CD4-positive, alpha-beta T cell treated with Interleukin-6 for 4 hours (primary cell): ENCODE measurements around the gene RIPOR1.
"Not testable (repeated sequence)": the region's sequence is repeated elsewhere in the genome, so short reads cannot be mapped to it uniquely, and the experiment has no call there.

ENCODE experiments used
- DNase-seq: peaks from one replicate; pipeline ENCODE4 v3.0.0-alpha.2; 2020; ENCODE audit warnings: mixed read lengths

Gene RIPOR1, protein sequence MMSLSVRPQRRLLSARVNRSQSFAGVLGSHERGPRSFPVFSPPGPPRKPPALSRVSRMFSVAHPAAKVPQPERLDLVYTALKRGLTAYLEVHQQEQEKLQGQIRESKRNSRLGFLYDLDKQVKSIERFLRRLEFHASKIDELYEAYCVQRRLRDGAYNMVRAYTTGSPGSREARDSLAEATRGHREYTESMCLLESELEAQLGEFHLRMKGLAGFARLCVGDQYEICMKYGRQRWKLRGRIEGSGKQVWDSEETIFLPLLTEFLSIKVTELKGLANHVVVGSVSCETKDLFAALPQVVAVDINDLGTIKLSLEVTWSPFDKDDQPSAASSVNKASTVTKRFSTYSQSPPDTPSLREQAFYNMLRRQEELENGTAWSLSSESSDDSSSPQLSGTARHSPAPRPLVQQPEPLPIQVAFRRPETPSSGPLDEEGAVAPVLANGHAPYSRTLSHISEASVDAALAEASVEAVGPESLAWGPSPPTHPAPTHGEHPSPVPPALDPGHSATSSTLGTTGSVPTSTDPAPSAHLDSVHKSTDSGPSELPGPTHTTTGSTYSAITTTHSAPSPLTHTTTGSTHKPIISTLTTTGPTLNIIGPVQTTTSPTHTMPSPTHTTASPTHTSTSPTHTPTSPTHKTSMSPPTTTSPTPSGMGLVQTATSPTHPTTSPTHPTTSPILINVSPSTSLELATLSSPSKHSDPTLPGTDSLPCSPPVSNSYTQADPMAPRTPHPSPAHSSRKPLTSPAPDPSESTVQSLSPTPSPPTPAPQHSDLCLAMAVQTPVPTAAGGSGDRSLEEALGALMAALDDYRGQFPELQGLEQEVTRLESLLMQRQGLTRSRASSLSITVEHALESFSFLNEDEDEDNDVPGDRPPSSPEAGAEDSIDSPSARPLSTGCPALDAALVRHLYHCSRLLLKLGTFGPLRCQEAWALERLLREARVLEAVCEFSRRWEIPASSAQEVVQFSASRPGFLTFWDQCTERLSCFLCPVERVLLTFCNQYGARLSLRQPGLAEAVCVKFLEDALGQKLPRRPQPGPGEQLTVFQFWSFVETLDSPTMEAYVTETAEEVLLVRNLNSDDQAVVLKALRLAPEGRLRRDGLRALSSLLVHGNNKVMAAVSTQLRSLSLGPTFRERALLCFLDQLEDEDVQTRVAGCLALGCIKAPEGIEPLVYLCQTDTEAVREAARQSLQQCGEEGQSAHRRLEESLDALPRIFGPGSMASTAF

GRCh38 chr16:67528222-67528869 lies at the start of gene RIPOR1:
RIPOR1 (plus strand) TSS chr16:67528829; CDS start chr16:67538447, 9,618 bp downstream.
- DNase-seq = peak; percentile 69

DNA sequence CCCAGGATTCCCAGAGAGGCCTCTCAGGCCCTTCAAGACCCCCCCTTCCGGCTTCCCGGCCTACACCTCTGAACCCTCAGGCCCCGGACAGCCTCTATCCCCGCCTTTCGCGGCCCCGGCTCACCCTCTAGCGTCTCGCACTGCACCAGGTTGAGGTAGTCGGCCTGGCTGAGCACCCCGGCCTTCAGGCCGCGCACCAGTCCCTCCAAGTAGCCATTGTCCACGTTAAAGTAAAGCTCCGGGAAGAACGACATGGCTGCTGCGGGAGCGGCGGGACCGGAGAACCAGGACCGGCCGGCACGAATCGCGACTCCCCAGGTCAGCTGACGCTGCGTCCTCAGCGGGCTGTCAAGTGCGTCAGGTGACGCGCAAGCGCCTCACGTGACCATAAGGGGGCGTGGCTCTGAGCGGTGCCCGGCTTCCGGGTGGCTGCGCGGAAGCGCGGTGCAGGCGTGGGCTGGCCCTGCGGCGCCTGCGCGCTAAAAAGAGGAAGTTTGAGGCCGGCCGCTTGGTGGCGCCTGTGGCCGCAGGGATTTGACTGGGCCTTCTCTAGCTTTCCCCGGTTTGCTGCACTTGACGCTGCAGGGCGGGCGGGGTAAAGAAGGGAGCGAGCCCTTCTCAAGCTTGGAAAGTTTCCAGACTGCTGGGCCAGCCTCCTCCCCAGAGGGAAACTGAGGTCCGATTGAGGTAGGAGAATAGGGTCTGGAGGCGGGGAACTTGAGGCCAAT lies 47.6 kb upstream of the RIPOR1 start, which contains the start of gene ATP6V0D1:
ATP6V0D1 (minus strand) TSS at position 325 of the 728 bp plus-strand sequence; CDS start at position 254, 71 bp downstream.
- DNase-seq = peak; percentile 99

DNA sequence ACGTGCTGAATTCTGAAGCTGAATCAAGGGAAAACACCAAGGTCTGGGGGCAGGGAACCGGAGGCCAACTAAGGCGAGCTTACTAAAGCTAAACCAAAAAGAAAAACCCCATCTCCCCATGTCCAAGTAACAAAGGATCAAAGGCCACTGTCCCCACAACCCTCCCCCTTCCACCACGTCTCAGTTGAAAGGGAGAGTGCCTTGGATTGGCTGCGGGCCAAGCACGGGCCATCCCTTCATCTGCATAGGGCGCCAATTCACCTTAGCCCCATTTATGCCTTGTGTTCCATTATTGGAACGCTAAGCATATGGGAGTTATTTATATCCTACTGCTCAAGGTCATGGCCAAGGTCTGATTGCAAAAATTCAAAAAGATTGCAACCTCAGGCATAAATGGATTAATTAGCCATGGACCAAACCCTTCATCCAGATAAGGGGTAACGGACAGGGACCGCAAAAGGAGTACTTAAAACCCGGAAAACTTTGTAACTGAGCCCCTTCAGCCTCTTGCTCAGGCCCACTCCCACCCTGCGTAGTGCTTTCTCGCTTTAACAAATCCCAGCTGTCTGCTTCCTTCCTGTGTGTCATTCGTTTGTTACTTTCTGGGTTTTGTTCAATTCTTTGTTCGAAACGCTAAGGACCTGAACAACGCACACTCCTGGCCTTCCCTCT lies 46.9 kb upstream of the RIPOR1 start:
- peak; percentile 48 for DNase-seq

DNA sequence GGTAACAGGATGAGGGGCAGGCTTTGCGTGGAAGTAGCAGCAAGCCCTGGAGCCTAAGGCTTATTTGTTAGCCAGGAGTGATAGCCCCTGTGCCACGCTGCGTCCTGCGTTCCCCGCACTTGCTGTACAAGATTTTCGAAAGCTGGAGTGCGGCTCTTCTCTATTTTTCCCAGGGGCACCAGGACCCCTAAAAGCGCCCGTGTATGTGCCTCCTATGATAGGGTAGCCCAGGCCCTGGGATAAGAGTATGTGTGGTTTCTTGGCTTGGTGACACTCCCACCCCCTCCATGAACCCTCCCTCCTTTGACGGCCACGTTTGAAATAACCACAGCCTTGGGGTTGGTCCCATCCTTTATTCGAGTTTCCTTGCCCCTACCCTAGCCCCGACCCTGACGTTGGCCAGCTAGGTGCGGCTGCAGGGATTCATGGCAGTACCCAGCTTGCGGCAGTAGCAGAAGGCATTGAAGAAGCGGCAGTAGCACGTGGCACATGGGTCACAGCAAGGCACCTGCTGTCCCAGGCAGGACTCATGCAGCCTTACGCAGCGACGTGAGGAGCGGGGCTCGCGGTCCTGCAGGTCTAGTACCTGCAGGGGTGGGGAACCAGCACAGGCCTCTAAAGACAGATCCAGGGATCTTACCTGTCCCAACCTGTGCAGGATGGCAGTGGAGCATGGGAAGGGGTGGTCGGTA lies 46.2 kb upstream of the RIPOR1 start:
- no peak for DNase-seq

GRCh38 chr16:67483150-67483549 lies 45.5 kb upstream of the RIPOR1 start, which contains the start of gene AGRP:
AGRP (minus strand) TSS chr16:67483547; CDS start chr16:67483398, 149 bp downstream.
- no peak for DNase-seq

DNA sequence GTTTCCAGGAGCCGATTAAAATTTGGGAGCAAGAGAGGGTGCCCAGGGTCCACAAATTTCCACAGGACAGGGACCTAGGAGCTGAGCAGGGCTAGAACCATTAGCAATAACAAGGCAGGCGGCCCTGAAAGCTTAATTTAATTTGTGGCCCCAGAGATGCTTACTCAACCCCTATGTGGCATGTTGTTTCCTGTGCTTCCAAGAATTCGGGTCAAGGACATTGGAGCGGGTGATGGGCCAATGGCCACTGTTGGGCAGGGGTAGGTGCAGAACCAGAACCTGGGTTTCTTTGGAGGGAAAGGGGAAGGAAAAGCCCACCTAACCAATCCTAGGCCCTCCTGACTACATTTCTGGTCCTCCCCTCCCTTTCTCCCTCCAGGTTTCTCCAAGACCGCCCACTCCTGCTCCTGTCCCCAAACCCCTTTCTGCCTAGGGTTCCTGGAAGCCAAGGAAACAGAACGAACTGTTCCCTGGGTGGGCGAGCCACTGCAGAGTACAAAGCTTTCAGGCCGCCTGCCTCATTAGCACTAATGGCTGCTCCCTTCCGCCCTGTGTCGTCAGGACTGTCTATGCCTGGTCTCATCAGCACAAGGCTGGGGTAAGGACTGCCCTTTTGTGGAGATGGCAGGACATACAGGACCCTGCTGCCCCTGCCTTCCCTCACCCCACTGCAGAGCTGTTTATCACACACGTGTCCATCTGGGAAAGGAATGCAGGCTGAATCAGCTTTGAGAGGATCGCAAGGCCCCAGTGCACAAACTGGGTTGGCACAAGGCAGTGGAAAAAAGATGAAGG lies 44.7 kb upstream of the RIPOR1 start:
- no peak for DNase-seq

DNA sequence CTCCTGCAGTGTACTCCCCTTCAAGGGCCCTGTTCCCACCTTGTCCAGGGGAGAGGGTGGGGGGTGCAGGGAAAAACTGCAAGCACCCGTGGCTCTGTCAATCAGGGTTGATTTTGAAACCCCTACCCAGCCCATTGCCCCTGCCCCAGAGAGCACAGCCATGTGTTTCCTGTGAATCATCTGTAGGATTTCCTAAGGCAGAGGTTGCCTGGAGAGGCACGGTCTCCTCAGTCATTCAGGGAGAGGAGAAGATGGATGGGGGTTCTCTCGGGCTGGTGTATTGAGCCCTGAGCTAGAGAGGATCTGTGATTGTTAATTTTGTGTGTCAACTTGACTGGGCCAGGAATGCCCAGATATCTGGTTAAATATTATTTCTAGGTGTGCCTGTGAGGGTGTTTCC lies 41.8 kb upstream of the RIPOR1 start:
- DNase-seq = no peak

- DNase-seq = not testable (repeated sequence)
These were observed 41.1 kb upstream of the RIPOR1 start for GRCh38 chr16:67487561-67487960.

GRCh38 chr16:67489401-67490083 lies 39.1 kb upstream of the RIPOR1 start:
- no peak for DNase-seq

- DNase-seq = no peak
These were observed 38.1 kb upstream of the RIPOR1 start for GRCh38 chr16:67490335-67491096.

GRCh38 chr16:67499106-67499505 lies 29.5 kb upstream of the RIPOR1 start:
- no peak for DNase-seq

GRCh38 chr16:67504031-67505021 lies 24.3 kb upstream of the RIPOR1 start:
- DNase-seq = peak; percentile 55

DNA sequence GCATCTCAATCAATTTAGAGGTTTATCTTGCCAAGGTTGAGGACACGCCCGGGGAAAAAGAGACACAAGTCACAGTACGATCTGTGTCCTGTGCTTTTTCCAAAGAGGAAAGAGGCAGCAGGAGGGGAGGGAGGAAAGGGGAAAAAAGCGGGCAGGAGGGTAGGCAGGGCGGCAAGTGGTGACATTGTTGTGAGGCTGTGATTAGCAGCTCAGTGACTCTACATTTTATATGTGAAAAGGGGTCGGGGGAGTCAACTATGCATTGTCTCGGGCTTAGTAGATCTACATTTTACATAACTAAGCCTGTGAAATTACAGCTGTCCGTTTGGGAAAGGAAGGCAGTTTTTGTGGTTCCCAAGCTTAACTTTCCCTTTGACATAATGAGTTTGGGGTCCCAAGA lies 22.2 kb upstream of the RIPOR1 start:
- no peak for DNase-seq

DNA sequence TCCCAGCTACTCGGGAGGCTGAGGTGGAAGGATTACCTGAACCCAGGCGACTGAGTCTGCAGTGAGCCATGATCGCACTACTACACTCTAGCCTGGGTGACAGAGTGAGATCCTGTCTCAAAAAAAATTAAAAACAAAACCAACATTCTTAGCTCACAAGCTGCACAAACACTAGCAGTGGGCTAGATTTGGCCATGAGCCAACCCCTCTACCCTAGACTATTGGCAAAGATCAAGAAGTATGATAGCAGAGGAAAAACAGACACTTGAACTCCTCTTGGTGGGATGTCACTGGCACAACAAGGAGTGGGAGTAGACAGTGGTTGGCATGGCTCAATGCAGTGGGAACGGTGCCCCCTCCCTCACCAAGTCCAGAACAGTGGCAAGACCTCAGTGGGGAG lies 19.6 kb upstream of the RIPOR1 start:
- peak; percentile 52 for DNase-seq

GRCh38 chr16:67513892-67514291 lies 14.7 kb upstream of the RIPOR1 start:
- not testable (repeated sequence) for DNase-seq

DNA sequence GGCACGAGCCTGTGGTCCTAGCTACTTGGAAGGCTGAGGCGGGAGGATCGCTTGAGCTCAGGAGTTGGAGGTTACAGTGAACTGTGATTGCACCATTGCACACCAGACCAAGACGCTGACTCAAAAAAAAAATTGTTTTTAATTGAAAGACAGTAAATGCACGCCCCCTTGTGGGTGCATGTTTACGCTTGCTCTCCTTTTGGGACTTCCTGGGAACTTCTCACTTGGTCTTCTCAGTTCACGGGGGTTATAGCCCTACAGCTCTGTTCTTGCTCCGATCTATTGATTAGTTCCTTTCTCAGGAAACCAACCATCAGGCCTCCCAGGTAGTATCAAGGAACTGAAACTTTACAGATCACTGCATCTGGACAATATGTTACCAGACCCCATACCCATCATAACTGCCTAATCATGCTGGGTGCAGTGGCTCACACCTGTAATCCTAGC lies 14.2 kb upstream of the RIPOR1 start:
- peak; percentile 91 for DNase-seq
